NCI-H82 (cell line): ENCODE data around the gene PBX4.

Source experiments
- DNase-seq: peaks from one replicate; lab custom pipeline; 2025; lab: John Stamatoyannopoulos, UW

PBX4 gene

DNA sequence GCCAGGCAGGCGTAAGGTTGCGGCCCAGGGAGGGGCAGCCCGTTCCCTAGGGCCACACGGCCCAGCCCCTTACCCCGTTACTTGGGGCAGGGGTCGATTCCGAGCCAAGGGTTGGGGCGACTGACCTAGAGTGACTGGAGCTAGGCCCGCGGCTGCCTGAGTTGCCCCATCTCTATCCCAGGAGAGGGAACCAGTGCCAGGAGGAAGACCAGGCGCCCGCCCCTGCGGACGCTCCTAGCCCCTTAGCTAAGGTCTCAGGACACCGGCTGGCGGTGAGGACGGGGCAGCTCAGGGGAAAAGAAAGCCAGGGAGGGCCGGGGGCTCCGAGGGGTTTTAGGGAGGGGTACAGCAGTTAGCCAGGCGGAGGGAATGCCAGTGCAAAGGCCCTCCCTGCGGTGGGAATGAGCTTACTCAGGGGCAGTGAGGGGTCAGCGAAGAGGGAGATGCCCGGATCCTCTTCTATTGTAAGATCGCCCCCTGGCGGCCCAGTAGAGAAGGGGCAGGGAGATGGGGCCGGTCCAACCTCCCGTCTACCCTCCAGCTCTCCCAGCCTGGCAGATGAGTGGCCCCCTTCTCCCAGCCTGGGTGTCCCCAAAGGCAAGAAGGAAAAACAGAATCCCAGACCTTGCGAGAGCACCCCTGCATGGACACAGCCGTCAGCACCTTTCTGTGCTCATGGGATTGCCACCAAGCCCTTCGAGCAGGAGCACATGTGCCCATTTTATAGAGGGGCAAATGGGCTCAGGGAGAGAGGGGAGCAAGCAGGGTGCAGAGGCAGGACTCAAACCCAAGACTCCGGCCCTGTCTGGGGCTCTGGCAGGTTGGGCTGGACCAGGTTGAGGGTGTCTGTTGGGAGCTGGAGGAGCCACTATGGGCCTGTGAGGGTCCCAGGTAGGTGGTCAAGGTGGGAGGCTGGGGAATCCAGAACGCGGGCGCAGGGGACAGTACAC, 64.1 kb downstream of the PBX4 start:
- peak; percentile 83 for DNase-seq

DNA sequence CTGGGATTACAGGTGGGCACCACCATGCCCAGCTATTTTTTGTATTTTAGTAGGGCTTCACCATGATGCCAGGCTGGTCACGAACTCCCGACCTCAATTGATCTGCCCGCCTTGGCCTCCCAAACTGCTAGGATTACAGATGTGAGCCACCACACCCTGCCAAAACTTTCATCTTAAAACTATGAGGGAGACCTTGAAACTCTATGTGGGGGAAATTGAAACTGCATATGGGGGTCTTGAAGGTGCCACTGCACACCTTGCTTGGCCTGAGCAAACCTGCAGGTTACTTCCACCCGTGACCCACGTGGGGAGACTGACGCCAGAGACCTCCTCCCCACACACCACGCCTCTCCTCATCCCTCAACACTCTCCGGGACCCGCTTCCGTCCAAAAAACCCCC, 64.8 kb downstream of the PBX4 start:
- DNase-seq, result no peak

GRCh38 chr19:19552798-19553197, 65.7 kb downstream of the PBX4 start:
- peak; percentile 57 for DNase-seq

- DNase-seq, result no peak
Observed at GRCh38 chr19:19551853-19552192, 66.7 kb downstream of the PBX4 start.

DNA sequence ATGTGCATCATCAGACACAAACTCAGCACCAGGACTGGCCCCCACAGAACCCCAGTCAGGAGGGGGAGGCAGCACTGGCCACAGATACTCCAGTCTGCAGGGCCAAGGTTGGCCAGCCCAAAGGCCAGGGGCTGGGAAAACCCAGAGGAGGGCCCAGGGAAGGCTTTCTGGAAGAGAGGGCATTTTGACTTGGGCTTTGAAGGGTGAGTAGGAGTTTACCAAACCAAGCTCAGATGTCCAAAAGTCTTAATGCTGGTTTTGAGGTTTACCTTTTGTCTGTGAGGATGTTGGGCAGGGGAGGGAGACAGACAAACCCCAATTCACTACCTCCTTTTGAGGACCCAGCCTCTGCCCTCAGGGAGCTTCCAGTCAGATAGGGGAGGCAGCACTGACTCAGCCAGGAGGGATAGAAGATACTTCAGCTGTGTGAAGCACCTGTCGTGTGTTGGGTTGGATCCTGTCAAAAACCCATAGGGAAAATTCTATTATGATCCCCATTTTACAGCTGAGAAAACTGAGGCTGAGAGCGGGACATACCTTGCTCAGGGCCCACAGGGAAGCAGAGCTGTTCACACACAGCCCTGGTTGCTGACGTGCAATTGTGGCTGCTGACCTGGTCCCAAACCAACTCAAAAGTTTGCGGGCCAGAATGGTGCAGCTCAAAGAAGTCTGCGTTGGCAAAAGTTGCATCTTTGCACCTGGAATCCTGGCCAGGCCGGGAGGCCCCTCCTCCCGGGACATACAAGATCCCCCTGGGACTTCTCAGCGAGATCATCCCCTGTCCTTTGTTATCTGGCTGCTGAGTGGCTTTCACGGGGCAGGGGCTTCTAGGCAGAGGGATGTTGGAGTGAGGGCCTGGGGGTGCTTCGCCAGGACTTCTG, 67.3 kb downstream of the PBX4 start:
- peak; percentile 63 for DNase-seq

DNA sequence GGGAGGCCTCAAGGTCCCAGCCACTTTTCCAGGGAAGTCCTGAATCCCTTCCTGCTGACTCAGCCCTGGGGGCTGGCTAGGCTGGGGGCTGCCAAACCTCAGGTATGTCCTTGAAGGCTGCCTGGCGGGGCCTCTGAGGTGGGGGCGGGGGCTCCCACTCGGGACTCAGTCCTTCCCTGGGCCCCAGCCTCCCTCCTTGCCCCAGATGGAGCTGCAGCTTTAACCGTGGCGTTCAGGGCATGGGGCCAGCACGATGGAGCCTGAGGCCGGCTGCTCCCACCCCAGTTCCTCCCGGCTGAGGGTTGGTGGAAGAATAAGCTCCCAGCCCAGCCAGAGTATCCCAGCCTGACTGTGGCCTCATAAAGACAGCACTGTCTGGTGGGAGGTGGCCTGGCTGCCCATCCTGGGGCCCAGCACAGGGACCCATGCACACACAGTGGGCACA, 68.0 kb downstream of the PBX4 start:
- DNase-seq, result peak; percentile 44

GRCh38 chr19:19549804-19550464, 68.6 kb downstream of the PBX4 start:
- DNase-seq, result peak; percentile 24

- DNase-seq, result no peak
Observed at GRCh38 chr19:19548915-19549759, 69.3 kb downstream of the PBX4 start.

GRCh38 chr19:19547674-19548336, 70.7 kb downstream of the PBX4 start:
- DNase-seq, result no peak

DNA sequence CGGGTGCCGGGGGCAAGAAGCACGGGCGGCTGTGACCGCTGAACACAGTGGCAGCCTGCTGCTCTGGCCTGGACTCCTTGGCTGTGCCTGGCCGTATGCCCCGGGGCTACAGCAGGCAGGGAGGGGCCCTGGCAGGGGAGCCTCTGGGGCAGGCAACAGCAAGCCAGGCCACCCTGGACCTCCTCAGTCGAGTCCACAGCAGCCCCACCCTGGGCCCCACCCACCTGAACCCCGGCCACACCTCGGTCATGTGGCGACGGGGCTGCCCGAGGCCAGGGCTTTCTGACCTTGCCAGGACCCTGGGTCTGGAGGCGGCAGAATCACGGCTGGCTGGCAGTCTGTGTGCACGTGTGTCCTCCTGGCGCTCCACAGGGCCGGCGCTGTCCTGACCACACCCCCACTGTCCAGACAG, 71.7 kb downstream of the PBX4 start:
- DNase-seq, result no peak

GRCh38 chr19:19545707-19546106, 72.8 kb downstream of the PBX4 start:
- no peak for DNase-seq

DNA sequence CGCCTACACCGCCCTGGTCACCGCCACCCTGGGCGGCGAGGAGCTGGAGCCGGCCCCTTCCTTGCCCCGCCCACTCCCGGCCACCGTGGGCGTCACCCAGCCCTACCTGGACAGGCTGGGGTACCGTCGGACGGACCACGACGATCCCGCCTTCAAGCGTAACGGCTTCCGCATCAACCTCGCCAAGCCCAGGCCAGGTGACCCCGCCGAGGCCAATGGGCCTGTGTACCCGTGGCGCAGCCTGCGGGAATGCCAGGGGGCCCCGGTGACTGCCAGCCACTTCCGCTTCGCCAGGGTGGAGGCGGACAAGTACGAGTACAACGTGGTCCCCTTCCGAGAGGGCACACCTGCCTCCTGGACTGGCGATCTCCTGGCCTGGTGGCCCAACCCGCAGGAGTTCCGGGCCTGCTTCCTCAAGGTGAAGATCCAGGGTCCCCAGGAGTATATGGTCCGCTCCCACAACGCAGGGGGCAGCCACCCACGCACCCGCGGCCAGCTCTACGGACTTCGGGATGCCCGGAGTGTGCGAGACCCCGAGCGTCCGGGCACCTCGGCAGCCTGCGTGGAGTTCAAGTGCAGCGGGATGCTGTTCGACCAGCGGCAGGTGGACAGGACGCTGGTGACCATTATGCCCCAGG, 73.4 kb downstream of the PBX4 start:
- no peak for DNase-seq

GRCh38 chr19:19544257-19544953, 74.1 kb downstream of the PBX4 start:
- DNase-seq, result no peak

GRCh38 chr19:19543640-19544039, 74.8 kb downstream of the PBX4 start:
- no peak for DNase-seq

DNA sequence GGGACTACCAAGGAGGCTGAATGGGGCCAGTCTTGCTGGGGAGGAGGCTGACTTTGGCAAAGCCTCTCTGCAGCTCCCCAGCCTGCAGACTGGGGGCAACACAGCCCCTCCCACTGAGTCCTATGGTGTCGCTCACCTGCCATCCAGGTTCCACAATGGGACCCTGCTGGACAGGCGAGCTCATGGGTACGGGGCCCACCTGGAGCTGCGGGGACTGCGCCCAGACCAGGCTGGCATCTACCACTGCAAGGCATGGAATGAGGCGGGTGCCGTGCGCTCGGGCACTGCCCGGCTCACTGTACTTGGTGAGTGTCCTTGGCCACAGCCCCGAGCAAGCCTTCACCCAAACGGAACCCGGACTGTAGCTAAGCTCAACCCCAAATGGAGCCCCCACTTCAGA, 75.4 kb downstream of the PBX4 start:
- DNase-seq, result no peak

DNA sequence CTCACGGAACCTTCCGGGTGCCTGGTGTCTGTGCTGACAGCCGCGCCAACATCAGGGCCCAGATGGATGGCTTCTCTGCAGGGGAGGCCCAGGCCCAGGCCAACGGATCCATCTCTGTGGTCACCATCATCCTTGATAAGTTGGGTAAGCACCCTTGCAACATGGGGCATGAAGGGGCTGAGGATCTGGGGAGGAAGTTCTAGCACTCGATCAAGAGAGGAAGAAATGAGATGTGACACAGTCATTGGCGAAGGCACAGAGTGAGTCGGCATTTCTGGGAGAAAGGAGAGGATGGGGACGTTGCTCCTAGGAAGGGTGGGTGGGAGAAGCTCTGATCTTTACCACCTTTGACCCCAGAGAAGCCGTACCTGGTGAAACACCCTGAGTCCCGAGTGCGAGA, 76.0 kb downstream of the PBX4 start:
- DNase-seq, result no peak

- DNase-seq, result no peak
Observed at GRCh38 chr19:19541616-19542015, 76.9 kb downstream of the PBX4 start.

DNA sequence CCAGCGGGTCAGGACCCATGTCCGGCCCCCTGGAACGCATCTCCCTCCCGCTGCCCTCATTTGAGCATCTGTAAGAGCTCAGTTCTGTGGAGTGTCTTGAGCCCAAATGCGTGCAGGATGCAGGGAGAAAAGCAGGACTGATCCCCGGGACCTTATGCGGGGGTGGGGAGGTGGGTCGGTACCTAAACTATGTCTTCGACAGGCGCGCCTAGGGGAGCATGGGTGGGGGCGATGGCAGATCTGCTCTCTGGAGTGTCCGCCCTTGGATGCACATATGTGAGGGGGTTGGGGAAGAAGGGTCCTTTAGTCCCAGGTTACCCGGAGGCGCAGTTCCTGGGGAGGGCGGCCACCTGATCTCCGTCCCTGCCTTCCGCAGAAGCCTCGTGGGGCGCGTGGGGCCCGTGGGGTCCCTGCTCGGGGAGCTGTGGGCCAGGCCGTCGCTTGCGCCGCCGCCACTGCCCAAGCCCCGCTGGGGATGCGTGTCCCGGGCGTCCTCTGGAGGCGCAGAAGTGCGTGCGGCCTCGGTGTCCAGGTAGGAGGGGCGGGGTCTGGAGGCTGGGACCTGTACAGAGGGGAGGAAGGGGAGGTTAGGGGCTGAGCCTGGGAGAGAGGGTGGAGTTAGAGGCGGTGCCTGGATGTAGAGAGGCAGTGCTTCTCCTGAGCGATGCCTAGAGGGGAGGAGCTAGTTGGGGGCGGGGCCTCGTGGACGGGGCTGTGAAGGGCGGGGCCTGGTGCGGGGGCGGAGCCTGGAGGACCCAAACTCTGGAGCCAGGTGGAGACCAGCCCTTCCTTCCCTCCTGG, 77.6 kb downstream of the PBX4 start:
- DNase-seq, result peak; percentile 89
